GM21528 (cell line): ENCODE data around the gene OR5H14.
"Not testable (repeated sequence)": the region's sequence is repeated elsewhere in the genome, so short reads cannot be mapped to it uniquely, and the experiment has no call there.

Experiments
- ATAC-seq: cut with Tn5 transposase; IDR thresholded peaks from one replicate; pipeline ENCODE4 v1.9.1; 2021; ENCODE audit warnings: mild to moderate bottlenecking, moderate library complexity; ENCODE audit not compliant: unreplicated experiment, low FRiP score

Gene OR5H14

DNA sequence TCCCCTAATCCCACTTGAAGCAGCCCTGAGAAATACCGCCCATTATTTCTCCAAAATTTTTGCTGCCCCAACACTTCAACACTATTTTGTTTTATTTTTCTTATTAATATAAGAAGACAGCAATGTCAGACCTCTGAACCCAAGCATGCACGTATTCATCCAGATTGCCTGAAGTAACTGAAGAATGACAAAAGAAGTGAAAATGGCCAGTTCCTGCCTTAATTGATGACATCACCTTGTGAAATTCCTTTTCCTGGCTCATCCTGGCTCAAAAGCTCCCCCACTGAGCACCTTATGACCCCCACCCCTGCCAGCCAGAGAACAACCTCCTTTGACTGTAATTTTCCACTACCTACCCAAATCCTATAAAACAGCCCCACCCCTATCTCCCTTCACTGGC, 49.0 kb downstream of the OR5H14 start:
- ATAC-seq, result not testable (repeated sequence)

DNA sequence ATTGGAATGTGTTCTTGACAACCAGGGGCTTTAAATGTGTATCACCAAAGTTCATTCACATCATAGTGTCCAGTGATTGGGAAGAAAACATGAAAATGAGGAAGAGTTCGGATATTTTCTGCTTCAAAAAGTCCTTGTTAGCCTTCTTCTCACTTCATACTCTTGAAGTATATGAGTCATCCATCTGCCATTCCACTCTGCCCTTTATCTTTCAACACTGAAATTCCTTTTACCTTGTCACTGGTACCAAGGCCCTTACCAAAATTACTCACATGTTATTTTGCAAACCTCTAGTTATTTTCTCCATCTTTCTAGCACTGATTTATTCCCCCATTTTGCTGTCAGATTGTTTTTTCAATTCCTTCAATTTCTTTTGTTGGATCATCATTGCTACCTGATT, 51.7 kb downstream of the OR5H14 start:
- no peak for ATAC-seq
